ENCODE results near the gene HCFC2. TPM values are rescaled to one million over a fixed set of nuclear protein-coding genes. Genes with fewer than 3 reads are reported as not detected.

The HCFC2 gene
- total and polyA plus RNA-seq, 2 of the 8 experiments (the other 6 are each of a cell fraction or from before 2014, with no cell fraction given) = 0.62 to 1.8 TPM

DNA sequence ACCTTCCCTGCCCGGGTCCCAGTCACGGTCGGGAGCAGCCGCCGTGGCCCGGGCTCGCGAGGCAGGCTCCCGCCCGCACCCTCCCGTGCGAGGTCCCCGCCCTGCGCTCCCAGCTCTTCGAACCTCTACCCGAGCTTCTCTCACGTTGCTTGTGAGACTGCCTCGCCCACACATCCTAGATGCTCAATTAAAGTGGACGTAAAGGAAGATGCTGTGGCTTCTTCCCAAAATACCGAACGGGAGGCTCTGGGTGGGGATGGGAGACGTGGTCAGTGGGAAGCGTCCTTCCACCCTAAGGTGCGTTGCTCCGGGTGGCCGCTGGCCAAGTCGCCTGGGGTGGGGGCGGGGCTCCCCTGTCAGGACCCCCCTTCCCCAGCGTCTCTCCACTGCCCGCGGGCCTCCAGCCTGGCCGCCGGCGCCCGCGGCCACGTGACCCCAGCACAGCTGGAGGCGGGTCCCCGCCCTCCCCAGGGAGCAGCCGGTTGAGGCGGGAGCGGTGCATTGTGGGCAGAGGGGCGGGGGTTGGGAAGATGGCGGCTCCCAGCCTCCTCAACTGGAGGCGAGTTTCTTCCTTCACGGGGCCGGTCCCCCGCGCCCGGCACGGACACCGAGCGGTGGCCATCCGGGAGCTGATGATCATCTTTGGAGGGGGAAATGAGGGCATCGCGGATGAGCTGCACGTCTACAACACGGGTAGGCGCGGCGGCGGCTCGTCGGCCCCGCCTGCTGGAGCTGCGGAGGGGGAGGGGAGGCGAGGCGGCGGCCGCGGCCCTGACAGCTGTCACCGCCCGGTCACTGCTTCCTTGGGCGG is at the start of gene HCFC2 (continued):
- TF ChIP-seq, protein P1, sequence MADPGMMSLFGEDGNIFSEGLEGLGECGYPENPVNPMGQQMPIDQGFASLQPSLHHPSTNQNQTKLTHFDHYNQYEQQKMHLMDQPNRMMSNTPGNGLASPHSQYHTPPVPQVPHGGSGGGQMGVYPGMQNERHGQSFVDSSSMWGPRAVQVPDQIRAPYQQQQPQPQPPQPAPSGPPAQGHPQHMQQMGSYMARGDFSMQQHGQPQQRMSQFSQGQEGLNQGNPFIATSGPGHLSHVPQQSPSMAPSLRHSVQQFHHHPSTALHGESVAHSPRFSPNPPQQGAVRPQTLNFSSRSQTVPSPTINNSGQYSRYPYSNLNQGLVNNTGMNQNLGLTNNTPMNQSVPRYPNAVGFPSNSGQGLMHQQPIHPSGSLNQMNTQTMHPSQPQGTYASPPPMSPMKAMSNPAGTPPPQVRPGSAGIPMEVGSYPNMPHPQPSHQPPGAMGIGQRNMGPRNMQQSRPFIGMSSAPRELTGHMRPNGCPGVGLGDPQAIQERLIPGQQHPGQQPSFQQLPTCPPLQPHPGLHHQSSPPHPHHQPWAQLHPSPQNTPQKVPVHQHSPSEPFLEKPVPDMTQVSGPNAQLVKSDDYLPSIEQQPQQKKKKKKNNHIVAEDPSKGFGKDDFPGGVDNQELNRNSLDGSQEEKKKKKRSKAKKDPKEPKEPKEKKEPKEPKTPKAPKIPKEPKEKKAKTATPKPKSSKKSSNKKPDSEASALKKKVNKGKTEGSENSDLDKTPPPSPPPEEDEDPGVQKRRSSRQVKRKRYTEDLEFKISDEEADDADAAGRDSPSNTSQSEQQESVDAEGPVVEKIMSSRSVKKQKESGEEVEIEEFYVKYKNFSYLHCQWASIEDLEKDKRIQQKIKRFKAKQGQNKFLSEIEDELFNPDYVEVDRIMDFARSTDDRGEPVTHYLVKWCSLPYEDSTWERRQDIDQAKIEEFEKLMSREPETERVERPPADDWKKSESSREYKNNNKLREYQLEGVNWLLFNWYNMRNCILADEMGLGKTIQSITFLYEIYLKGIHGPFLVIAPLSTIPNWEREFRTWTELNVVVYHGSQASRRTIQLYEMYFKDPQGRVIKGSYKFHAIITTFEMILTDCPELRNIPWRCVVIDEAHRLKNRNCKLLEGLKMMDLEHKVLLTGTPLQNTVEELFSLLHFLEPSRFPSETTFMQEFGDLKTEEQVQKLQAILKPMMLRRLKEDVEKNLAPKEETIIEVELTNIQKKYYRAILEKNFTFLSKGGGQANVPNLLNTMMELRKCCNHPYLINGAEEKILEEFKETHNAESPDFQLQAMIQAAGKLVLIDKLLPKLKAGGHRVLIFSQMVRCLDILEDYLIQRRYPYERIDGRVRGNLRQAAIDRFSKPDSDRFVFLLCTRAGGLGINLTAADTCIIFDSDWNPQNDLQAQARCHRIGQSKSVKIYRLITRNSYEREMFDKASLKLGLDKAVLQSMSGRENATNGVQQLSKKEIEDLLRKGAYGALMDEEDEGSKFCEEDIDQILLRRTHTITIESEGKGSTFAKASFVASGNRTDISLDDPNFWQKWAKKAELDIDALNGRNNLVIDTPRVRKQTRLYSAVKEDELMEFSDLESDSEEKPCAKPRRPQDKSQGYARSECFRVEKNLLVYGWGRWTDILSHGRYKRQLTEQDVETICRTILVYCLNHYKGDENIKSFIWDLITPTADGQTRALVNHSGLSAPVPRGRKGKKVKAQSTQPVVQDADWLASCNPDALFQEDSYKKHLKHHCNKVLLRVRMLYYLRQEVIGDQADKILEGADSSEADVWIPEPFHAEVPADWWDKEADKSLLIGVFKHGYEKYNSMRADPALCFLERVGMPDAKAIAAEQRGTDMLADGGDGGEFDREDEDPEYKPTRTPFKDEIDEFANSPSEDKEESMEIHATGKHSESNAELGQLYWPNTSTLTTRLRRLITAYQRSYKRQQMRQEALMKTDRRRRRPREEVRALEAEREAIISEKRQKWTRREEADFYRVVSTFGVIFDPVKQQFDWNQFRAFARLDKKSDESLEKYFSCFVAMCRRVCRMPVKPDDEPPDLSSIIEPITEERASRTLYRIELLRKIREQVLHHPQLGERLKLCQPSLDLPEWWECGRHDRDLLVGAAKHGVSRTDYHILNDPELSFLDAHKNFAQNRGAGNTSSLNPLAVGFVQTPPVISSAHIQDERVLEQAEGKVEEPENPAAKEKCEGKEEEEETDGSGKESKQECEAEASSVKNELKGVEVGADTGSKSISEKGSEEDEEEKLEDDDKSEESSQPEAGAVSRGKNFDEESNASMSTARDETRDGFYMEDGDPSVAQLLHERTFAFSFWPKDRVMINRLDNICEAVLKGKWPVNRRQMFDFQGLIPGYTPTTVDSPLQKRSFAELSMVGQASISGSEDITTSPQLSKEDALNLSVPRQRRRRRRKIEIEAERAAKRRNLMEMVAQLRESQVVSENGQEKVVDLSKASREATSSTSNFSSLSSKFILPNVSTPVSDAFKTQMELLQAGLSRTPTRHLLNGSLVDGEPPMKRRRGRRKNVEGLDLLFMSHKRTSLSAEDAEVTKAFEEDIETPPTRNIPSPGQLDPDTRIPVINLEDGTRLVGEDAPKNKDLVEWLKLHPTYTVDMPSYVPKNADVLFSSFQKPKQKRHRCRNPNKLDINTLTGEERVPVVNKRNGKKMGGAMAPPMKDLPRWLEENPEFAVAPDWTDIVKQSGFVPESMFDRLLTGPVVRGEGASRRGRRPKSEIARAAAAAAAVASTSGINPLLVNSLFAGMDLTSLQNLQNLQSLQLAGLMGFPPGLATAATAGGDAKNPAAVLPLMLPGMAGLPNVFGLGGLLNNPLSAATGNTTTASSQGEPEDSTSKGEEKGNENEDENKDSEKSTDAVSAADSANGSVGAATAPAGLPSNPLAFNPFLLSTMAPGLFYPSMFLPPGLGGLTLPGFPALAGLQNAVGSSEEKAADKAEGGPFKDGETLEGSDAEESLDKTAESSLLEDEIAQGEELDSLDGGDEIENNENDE (IDR thresholded peaks at IDR 0.05; ENCODE audit: insufficient replicate concordance, low read length) = no peak
- TF ChIP-seq TAF7 (optimal IDR thresholded peaks at IDR 0.05; ENCODE audit: borderline replicate concordance, low read depth, low read length) (no peak), TCF12 (IDR thresholded peaks at IDR 0.05; ENCODE audit: low read depth, low read length) (no peak), BACH1 (IDR thresholded peaks at IDR 0.05; ENCODE audit: low read length) (no peak), RAD21 (IDR thresholded peaks at IDR 0.05 in 1 of 2, conservative IDR thresholded peaks at IDR 0.05 in 1 of 2; ENCODE audit: low read depth in 2 of 2, low read length in 2 of 2) (no peak), FOSL1 (IDR thresholded peaks at IDR 0.05; ENCODE audit: insufficient read depth, low read depth, low read length) (no peak), BRCA1 (IDR thresholded peaks at IDR 0.05; ENCODE audit: low read depth, low read length) (no peak)
- TF ChIP-seq, protein P2, sequence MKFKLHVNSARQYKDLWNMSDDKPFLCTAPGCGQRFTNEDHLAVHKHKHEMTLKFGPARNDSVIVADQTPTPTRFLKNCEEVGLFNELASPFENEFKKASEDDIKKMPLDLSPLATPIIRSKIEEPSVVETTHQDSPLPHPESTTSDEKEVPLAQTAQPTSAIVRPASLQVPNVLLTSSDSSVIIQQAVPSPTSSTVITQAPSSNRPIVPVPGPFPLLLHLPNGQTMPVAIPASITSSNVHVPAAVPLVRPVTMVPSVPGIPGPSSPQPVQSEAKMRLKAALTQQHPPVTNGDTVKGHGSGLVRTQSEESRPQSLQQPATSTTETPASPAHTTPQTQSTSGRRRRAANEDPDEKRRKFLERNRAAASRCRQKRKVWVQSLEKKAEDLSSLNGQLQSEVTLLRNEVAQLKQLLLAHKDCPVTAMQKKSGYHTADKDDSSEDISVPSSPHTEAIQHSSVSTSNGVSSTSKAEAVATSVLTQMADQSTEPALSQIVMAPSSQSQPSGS (IDR thresholded peaks at IDR 0.05; ENCODE audit: low read length) = no peak

Measured in H1 (cell line).